ENCODE results near the gene RPUSD3. TPM values are rescaled to one million over a fixed set of nuclear protein-coding genes. Genes with fewer than 3 reads are reported as not detected.
A peak's percentile ranks its signal among the peaks of the same experiment; 100 is the strongest.

RPUSD3 gene
- total RNA-seq, 1 experiment from 2014 or later = 56.3 TPM

DNA sequence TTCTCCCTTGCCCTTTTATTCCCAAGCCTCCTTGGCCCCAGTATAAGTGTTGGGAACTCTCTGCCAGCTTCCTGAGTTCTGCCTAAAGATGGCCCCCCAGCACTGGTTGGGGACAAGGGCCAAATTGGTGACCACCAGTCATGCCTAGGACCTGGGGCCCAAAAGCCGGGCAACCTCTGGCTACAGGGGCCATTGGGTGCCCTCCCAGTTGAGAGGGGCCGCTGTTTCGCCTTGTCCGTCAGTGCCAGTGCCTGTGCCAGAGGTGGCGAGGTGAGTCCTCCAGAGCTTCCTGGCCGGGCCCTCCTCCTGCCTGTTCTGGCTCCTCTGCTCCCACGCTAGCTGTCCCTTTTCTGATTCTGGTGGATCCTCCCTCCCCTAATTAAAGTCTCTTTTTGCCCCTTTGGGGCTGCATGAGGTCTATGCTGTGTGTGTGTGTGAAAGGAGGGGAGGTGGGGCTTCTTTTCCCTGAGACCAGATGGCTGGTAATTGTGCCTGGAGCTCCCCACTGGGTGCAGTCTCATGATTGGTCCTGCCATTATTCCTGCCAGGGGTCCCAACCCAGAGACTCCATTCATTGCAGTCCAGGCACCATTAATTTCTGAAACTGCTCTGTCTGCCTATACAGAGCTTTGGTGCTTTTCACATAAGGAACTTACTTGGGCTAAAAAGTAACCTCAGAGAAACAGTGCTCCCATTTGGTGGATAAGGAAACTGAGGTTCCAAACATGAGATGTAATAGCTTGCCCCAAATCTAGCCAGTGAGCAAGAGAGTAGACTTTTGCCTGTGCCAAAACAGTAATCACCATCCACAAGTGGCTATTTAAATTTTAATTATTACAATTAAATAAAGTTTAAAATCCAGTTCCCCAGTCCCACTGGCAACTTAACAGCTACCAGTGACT, 36.9 kb downstream of the RPUSD3 start:
- no peak for DNase-seq (ENCODE audit: low spot score)

DNA sequence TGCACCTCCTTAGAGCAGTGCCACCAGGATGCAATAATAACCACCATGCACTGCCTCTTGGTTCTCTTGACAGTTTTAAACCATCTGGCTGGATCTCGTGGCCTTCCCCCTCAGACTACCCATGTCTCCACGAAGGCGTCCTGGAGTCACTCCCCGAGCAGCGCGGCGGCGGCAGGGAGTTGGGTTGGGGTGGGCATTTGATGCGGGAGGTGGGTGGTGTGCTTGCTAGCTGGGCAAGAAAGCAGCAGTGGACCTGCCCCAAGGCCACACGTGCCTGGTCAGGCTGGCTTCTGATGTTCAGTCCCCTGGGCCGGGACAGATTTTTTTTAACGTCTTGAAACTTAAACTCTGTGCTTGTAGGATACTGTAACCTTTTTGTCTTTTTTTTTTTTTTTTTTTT, 37.7 kb downstream of the RPUSD3 start:
- DNase-seq (ENCODE audit: low spot score) = no peak

DNA sequence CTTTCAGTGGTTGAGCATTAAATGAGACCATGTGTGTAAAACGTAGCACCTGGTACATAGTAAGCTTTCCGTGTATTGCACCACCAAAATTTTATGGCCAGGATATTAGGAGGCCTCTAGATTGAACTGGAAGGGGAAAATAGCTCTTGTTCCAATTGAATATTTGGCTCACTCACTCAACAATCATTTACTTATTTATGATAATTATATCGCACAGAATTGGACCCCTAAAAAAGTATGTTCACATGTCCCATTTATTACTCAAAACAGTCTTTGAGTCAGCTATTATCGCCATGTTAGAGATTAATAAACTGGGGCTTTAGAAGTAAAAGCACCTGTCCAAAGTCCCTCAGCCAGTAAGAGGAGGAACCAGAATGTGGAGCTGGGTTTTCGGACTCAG, 38.8 kb downstream of the RPUSD3 start:
- no peak for DNase-seq (ENCODE audit: low spot score)

DNA sequence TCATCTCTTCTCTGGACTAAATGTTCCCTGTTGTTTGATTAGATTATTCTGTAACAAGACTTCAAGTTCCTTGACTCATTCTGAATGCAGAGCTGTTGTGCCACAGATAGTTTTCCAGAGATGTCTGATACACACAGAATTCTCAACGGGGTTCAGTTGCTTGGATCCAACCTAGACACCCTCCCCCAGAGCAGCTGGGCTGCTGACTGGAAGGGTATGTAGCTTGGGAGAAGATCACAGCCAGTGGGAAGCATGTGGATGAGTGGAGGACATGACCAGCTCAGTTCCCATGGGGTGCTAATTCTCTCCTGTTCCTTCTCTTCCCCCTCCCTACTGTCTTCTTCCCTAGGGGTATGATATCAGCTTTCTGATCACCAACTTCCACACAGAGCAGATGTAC, 40.3 kb downstream of the RPUSD3 start:
- DNase-seq (ENCODE audit: low spot score) = no peak

DNA sequence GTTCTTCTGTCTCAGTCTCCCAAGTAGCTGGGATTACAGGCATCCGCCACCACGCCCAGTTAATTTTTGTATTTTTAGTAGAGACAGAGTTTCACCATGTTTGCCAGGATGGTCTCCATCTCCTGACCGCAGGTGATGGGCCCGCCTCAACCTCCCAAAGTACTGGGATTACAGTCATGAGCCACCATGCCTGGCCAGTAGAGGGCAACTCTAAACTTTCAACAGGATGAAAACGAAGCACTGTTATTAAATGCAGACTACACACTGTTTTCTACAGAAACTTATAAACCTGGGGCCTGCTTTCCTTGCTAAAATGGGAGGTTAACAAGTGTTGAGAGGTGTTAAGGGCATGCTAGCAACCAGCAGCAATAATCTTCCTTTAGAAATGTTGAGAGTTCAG, 43.3 kb downstream of the RPUSD3 start:
- DNase-seq (ENCODE audit: low spot score) = no peak

DNA sequence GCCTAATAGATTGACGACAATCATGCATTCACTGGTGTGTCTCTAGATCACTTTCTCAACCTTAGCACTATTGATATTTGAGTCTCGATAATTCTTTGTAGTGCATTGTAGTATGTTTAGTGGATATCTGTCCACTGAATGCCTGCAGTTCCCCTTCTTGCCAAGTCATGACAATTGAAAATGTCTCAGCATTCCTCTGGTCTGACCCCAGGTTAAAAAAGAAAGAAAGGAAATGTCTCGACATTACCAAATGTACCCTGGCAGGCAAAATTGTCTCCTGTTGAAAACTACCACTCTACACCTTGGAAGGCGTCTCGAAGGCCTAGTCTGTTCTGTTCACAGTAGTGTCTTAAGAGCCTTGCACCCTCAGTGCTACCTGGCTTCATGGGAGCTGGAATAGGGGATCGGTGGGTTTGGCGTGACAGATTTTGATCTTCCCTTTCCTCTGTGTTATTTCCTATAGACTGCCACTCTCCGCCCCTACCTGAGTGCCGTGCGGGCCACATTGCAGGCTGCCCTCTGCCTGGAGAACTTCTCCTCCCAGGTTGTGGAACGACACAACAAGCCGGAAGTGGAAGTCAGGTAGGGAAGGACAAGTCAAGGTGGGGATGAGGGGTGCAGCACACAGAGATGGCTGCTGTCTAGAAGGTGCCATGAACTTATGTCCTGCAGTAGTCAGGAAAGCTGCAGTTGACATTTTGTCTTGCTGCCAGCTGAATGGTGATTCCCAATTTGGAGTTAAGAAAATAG, 46.4 kb downstream of the RPUSD3 start:
- no peak for DNase-seq (ENCODE audit: low spot score)

DNA sequence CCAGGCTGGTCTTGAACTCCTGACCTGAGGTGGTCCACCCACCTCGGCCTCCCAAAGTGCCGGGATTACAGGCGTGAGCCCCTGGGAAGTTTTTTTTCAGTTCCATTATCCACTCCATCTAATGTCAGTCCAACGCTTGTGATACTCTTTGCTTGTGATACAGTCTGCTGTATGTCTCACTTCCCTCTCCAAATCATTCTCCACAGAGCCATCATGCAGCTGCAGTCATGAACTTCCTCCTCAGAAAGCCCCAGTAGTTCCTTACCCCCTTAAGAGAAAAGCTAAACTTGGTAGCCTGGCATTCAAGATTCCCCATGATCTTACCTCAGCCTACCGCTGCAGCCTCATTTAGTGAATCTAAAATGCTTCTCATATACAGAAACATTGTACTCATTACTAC, 48.6 kb downstream of the RPUSD3 start:
- DNase-seq (ENCODE audit: low spot score) = no peak

DNA sequence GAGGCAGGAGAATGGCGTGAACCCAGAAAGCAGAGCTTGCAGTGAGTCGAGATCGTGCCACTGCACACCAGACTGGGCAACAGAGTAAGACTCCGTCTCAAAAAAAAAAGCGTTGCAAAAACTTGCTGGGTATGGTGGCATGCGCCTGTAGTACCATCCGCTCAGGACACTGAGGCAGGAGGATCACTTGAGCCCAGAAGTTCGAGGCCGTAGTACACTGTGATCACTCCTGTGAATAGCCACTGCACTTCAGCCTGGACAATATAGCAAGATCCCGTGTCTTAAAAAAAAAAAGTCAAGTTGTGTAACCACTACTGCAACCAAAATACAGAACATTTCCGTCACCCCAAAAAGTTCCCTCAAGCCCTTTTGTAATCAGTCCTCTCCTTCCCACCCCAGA, 49.4 kb downstream of the RPUSD3 start:
- no peak for DNase-seq (ENCODE audit: low spot score)

DNA sequence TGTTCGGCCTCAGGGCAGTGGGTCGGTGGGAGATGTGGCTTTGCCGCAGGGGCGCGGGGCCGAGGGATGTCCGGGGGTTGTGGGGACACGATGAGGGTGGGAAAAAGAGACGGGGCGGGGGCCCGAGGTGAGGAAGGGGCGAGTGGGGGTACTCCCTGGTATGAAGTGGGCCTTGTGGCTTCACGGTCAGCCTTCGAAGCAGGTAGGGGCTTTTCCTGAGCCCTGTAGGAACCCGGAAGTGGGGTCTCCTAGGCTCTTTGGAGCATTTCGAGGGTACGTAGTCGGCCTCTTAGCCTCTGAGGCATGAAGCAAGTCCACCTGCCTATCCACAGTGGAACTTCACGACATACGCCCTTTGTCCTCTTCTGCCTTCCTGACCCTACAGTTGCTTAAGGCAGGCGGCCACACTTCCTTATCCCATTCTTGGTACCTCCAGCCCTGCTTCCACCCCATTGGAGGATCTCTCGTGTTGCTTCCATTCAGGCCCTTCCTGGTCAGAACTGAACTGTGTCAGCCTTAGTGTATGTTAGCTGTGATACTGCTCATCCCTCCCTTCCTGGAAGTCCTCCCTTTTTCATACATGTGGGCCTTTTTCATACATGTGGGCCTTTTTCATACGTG, 50.5 kb downstream of the RPUSD3 start:
- DNase-seq (ENCODE audit: low spot score) = peak; percentile 45

DNA sequence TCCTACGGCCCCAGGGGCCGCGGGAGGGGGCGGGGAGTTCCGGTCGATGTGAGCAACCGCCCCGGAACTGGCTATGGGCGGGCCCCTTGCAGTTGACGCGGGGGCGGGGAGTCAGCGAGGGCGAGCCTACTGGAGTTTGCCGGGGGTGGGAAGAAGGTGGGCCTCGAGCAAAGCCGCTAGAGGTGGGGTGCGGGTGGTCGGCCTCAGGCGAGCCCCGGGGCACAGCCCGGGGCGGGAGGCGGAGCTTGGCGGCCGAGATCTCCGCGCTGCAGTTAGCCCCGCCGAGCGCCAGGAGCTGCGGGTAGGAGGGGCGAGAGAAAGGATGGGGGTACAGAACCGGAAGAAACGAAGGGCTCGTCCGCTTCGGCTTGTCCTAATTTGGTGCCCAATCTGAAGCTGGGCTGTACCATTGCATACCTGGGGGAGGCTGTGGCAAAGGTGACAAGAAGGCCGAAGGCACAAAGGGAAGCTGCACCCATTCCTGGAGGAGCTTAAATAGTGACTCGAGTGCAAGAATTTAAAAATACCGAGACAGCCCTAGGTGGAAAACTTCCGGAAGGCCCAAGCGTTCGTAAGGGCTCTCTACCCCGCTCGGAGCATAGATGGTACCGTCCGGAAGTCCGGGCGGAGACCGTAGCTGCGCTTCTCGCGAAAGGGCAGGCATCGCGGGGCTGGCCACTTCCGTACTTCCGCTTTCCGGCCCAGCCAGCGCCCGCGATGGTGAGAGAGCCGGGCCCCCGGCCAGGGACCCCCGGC, 51.2 kb downstream of the RPUSD3 start, which contains the start of the genes ARPC4 and TADA3:
Gene ARPC4, plus strand, starts transcription at position 678 of the 756 bp plus-strand sequence. Its CDS starts 40 bp downstream, at position 718.
Gene TADA3, minus strand, starts transcription at position 69 of the 756 bp plus-strand sequence. CDS start 1,007 bp downstream, outside the sequence.
- DNase-seq (ENCODE audit: low spot score) = peak; percentile 96

DNA sequence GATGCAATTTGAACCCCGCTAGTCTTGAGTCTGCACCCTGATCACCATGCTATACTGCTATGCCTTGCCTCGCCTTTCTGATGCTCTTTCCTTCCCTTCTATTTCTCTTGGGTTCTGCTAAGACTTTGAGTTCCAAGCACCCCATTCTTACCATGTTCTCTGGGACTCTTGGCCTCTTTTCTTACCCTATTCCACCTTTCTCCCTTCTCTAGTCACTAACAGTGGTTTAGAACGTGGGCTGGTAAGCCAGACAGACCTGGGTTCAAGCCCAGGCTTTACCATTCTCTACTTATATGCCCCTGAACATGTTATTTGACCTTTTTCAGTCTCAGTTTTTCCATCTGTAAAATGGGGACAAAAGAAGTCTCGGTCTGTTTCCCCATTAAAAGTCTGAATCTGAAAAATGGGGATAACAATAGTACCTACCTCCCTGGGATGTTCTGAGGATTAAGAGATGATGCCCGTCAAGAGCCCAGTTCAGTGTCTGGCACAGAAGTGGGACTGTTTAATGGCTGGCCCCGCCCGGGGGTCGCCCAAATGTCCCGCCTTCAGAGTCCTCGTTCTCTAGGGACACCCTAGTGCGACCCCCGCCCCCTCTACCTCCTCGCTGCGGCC, 51.9 kb downstream of the RPUSD3 start:
- no peak for DNase-seq (ENCODE audit: low spot score)

DNA sequence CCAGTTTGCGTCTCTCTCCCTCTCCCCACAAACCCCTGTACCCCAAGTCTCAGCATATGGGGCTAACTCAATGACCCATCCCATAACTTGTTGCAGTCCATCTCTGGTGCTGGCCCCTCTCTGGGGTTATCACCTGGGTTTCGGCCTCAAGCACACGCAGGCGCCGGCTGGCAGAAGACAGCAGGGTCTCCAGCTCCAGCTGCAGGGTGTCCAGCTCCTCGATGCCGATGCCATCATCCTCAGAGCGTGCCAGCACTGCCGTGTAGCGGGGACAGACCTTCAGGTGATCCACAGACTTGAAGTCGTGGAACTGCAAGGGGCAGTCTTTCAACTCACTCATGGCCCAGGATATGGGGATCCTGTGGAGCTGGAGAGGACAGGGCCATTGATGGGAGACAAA, 52.7 kb downstream of the RPUSD3 start:
- no peak for DNase-seq (ENCODE audit: low spot score)

Other genes starting within 250 kb of the RPUSD3 start
- gene MTMR14, start 194.5 kb downstream of the RPUSD3 start, total RNA-seq (2014; rRNA removed; shearing (Covaris generic)) = 41.3 and 54.1 TPM in 2 replicates
- not detected in 2 replicates for gene CPNE9, start 140.2 kb downstream of the RPUSD3 start, total RNA-seq (2014; rRNA removed; shearing (Covaris generic))
- gene BRPF1, start 112.3 kb downstream of the RPUSD3 start, total RNA-seq (2014; rRNA removed; shearing (Covaris generic)) = 13.8 and 18.4 TPM in 2 replicates
- gene OGG1, start 94.1 kb downstream of the RPUSD3 start, total RNA-seq (2014; rRNA removed; shearing (Covaris generic)) = 27.5 and 37.9 TPM in 2 replicates
- 78.3 and 82.6 TPM in 2 replicates for gene CAMK1, start 74.1 kb downstream of the RPUSD3 start, total RNA-seq (2014; rRNA removed; shearing (Covaris generic))
- gene TADA3, start 51.5 kb downstream of the RPUSD3 start, total RNA-seq (2014; rRNA removed; shearing (Covaris generic)) = 150 and 167 TPM in 2 replicates
- 196 and 274 TPM in 2 replicates for gene ARPC4, start 50.9 kb downstream of the RPUSD3 start, total RNA-seq (2014; rRNA removed; shearing (Covaris generic))
- 10.2 and 15.6 TPM in 2 replicates for gene TTLL3, start 33.7 kb downstream of the RPUSD3 start, total RNA-seq (2014; rRNA removed; shearing (Covaris generic))
- not detected in 2 replicates for gene CIDEC, start 36.2 kb upstream of the RPUSD3 start, total RNA-seq (2014; rRNA removed; shearing (Covaris generic))
- 40.5 and 56.0 TPM in 2 replicates for gene JAGN1, start 46.6 kb upstream of the RPUSD3 start, total RNA-seq (2014; rRNA removed; shearing (Covaris generic))
- 0.81 and 1.3 TPM in 2 replicates for gene IL17RE, start 58.8 kb upstream of the RPUSD3 start, total RNA-seq (2014; rRNA removed; shearing (Covaris generic))
- gene IL17RC, start 73.1 kb upstream of the RPUSD3 start, total RNA-seq (2014; rRNA removed; shearing (Covaris generic)) = 50.6 and 58.7 TPM in 2 replicates
- 14.5 and 16.1 TPM in 2 replicates for gene CRELD1, start 89.8 kb upstream of the RPUSD3 start, total RNA-seq (2014; rRNA removed; shearing (Covaris generic))
- gene PRRT3, start 108.4 kb upstream of the RPUSD3 start, total RNA-seq (2014; rRNA removed; shearing (Covaris generic)) = 3.4 and 4.2 TPM in 2 replicates
- gene EMC3, start 142.8 kb upstream of the RPUSD3 start, total RNA-seq (2014; rRNA removed; shearing (Covaris generic)) = 108 and 130 TPM in 2 replicates
- gene FANCD2, start 182.4 kb upstream of the RPUSD3 start, total RNA-seq (2014; rRNA removed; shearing (Covaris generic)) = 36.1 and 41.3 TPM in 2 replicates